Measurements from ENCODE around the gene TP73.

Gene TP73

DNA sequence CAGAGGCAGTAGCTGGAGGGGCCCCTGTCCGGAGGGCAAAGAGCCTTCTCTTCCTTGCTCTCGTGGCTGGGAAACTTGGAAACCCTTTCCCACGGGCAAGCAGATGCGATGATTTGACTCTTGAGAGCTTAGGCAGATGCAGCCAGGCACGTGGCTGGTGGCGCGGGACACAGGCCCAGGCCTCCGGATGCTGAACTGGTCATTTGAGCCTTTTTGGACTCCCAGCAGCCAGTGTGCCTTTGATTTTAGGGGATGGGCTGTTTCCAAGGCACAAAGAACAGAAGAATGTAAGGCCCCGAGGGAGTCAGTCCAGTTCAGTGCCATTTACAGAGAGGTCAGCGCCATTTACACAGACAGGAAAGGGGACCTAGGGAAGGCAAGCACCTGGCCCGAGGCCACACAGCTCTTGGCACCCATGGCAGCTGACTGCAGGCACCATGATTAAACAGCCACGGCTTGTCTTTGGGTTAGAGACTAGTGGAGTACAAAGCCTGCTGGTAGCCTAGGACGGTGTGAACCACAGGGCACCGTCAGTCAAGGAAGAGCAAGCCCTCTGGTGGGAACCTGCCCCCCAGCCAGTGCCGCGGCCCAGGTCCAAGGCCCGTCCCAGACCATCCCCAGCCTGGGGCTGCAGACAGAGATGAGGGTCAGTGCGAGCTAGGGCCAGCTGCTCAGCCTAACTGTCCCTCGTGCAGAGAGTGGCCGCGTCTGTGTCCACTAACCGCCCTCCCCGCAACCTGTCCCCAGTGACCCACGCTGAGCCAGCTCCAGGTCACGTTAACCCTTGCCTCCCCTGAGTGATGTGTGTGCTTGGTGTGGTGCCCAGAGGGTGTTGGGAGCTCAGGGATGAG lies 79.5 kb downstream of the TP73 start:
- no peak for DNase-seq

DNA sequence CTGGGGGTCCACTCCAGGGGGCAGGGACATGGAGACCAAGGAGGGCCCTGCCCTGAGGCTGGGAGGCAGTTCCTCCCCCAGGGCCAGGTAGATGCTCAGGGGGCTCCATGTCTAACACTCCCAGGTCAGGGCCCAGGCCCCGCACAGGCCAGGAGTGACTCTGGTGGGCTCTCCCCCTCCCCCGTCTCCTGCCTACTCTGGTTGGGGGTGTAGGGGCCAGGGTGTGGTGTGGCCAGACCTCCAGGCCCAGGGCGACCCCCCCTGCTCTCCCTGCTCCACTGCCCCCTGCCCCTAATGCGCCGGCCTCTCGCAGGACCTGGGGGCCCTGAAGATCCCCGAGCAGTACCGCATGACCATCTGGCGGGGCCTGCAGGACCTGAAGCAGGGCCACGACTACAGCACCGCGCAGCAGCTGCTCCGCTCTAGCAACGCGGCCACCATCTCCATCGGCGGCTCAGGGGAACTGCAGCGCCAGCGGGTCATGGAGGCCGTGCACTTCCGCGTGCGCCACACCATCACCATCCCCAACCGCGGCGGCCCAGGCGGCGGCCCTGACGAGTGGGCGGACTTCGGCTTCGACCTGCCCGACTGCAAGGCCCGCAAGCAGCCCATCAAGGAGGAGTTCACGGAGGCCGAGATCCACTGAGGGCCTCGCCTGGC lies 80.2 kb downstream of the TP73 start:
- no peak for DNase-seq

DNA sequence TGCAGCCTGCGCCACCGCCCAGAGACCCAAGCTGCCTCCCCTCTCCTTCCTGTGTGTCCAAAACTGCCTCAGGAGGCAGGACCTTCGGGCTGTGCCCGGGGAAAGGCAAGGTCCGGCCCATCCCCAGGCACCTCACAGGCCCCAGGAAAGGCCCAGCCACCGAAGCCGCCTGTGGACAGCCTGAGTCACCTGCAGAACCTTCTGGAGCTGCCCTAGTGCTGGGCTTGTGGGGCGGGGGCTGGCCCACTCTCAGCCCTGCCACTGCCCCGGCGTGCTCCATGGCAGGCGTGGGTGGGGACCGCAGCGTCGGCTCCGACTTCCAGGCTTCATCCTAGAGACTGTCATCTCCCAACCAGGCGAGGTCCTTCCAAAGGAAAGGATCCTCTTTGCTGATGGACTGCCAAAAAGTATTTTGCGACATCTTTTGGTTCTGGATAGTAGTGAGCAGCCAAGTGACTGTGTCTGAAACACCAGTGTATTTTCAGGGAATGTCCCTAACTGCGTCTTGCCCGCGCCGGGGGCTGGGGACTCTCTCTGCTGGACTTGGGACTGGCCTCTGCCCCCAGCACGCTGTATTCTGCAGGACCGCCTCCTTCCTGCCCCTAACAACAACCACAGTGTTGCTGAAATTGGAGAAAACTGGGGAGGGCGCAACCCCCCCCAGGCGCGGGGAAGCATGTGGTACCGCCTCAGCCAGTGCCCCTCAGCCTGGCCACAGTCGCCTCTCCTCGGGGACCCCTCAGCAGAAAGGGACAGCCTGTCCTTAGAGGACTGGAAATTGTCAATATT lies 81.0 kb downstream of the TP73 start:
- DNase-seq: no peak

DNA sequence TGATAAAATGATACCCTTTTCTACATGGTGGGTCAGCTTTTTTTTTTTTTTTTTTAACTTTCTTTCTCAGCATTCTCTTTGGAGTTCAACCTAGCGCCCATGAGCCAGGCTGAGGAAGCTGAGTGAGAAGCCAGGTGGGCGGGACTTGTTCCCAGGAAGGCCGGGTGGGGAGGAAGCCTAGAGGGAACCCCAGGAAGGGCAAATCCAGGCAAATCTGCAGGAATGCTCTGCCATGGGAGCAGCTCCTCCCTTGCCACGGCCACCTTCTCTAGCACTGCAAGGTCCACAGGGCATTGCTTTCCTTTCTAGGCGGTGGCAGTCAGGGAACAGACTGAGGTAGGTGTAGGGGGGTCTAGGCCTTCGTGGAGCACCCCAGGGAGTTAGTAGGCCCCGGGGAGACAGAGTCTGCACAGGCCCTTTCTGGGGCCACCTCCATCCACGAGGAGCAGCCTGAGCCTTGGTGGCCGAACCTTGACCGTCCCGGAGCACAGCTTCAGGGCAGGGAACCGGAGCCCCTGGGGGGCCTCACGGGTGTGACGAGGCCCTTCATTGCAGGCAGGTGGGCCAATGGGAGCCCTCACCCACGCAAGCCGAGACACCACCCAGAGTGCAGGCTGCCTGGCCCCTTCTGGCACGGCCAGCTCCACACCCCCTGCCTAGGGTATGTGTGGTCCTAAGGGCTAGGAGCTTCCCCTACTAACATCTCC lies 81.7 kb downstream of the TP73 start:
- DNase-seq: no peak

DNA sequence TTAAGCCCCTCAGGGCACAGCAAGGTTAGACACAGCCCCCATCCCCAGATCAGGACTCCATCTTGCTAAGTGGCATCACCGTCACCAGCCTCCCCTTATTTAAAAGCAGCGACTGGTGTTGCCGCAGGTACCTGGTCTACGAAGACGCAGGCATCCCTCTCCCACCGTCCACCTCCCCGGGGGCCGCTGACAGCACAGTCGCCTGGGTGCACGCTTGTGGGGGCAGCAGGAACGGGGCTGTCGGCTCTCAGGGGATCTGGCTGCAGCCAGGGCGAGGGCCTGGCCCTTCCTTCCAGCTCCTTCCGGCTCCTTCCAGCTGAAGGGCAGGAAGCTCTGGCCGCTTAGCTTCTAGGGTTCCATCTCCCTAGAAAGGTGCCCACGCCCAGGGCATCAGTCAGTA lies 82.3 kb downstream of the TP73 start:
- no peak for DNase-seq

DNA sequence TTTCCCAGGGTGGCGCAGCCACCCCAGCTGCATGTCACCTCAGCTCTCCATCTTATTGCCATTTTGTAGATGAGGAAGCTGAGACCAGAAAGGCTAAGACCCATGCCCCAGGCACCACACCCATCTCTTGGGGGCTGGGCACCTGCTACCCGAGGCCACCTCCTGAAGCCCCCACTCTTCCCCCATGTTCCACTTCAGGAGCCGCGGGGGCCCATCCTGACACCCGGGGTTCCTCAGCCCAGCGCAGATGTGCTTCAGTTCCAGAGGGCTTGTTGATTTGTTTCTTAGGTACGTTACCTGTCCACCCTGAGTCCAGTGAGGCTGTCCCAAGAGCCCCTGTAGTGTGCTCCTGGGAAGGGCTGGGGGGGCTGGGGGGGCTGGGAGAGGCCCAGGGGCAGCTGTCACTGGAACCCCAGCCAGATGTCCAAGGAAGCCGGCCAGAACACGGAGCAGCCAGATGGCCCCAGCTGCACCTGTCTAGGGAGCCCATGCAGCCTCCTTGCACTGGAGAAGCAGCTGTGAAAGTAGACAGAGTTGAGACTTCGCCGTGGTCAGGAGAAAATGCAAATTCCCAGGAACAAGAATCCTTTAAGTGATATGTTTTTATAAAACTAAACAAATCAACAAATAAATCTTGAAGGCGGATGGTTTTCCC lies 82.8 kb downstream of the TP73 start:
- DNase-seq: no peak

DNA sequence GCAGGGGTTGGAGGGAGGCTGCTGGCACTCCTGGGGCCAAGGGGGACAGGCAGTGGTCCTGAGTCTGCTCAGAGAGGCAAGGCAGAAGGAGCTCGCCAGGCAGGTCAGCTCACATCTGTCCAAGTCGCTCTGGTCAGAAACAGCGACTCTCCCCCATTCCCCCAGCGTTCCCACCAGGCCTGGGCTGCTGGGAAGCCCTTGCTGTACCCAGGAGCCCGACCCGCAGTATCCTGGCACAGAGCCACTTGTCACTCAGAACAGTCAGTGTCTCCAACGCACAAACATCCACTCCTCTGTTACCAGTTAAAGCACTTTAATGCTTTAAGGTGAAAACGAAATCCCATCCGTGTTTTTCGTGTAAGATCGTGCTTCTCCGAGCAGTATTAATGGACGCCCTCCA lies 83.4 kb downstream of the TP73 start:
- DNase-seq: no peak

DNA sequence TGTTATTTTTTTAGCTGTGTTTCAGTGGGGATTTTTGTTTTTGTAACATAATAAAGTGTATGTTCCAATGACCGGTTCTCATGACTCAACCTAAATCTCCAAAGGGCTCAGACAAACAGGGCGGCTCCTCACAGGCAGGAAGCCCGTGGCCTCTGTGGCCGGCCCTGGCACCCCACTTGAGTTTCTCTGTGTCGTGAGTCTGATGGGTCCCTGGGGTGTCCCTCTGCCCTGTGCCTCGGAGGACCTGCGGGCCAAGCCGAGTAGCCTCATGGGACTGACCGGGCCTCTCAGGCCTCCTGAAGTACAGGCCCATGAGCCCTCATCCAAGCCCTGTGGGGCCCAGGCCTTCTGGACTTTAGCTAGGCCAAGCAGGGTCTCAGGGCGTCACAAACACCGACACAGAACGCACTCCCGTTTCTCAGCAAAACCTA lies 83.8 kb downstream of the TP73 start:
- DNase-seq: no peak

DNA sequence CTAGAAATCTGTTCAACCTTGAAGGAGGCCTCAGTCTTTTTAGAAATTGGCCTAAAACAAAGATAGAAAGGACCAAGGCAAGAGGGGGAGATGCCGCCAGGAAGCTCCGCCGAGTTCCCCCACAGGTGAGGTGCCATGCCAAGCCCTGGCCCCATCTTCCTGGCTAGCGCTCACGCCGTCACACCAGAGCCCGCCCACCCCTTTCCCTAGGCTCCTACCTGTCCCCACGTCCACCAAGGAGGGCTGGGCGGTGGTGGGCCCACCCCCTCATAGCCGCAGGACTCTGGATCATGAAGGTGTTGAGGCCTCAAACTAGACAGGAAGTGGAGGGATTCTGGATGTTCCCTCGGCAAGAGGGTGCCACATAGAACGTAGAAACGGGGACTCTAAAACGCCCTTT lies 84.4 kb downstream of the TP73 start:
- no peak for DNase-seq

DNA sequence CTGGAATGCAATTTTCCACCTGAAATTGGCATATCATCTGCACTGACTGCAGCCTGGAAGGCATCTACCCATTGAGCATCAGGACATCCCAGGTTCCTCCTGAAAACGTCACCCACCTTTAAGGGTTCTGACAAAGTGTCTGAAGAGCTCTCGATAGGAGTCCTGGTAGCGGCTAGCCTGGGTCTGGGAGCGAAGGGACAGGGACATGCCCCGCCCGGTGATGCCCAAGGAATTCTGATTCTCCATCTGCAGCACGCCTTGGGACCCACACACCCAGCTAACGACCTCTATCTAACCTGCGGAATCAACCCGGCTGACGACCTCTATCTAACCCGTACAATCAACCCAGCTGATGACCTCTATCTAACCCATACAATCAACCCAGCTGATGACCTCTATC lies 86.6 kb downstream of the TP73 start:
- no peak for DNase-seq

DNA sequence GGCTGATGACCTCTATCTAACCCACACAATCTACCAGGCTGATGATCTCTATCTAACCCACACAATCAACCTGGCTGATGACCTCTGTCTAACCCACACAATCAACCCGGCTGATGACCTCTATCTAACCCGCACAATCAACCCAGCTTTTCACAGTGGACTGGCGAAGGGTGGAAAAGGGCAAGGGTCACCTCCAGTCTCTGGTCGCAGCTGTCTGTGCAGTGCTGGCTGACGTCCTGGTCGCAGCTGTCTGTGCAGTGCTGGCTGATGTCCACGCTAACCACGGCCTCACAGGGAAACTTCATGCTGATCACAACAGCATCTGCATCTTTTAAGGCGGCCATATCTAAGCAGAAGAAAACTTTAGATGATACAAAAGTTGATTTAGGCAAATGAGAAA lies 87.7 kb downstream of the TP73 start:
- DNase-seq: no peak

DNA sequence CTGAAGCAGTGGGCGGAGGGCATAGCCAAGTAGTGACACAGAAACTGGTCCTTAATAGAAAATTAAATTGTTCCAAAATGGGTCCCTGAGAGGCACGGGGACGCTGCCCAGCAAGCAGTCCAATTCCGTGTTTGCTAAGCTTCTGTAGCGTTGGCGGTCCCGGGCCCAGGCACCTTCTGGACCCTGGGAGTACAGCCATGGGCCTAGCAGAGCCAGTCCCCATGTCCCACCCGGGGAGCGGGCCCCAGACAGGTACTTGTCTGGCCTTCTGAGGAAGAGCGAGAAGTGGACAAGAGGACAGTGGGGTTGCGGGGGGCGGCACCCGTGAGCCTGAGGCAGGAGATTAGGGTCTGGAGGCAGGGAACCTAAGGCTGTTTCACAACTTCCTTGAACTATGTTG lies 88.4 kb downstream of the TP73 start:
- DNase-seq: no peak

DNA sequence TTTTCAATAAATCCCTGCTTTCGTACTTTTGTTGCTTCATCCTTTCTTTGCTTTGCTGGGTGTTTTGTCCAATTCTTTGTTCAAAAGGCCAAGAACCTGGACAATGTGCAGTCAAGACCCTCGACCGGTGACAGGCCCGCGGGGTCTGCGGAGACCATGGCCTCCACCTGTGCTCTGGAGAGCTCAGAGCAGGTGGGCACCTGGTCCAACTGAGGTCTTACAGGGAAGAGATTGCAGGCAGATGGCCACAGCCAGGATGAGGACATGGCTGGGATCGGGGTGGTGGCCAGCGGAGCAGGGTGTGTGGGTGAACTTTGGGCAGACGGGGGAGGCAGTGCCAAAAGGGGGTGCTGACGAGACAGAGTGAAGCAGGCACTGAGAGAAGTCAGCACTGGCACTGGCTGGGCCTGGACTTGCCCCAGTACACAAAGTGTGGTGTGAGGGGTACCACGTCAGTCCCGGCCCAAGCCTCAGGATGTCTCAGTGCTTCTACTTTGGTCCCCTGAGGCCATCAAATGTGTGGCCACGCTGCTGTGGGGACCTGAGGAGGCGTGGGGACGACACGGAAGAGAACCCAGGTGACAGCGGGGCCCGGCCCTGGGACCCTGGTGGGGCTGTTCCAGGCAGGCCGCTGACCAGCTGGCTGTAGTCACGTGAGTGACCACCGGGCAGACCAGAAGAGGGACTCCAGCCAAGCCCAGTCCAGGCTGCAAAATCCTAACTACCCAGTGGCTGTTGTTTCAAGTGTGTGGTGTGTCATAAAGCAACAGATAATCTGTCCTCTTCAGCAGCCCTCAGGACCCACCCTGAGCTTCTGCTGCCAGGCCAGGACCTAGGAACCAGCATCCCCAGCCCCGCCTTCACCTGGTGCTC lies 89.5 kb downstream of the TP73 start:
- no peak for DNase-seq

DNA sequence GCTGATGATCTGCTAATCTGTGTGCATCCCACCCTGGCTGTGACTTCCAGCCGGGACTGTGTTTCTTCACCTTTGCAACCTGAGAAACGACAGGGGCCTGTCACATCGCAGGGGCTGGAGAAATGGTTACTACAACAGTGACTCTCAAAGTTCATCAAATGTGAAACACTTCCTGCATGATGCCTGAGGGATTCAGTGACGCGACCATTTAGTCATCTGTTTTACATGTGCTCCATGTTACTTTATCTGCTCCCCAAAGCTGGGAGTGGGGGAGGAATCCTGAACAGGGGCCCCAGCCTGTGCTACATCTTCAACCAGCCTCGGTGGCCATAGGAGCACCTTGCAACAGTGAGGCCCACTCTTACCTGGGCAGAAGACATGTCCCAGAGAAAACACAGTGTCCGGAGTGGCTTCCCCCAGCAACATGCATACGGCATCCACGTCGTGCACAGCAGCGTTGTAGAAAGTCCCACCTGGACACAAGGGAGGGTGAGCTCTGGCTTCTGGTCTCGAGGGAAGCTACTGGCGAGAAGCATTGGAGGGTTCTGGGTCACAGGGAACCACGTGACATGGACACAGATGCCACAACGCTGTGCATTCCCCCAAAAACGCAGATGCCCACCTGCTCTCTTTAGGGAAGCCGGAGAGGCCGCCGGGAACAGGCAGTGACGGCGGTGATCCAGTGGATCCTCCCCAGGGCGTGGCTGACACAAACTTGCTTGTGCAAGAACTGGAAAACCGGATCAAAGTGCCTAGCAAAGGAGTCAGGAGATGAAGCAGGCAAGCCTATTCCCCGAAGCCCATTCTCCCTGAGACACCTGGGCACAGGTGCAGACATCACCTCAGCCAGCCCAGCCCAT lies 90.4 kb downstream of the TP73 start:
- no peak for DNase-seq

DNA sequence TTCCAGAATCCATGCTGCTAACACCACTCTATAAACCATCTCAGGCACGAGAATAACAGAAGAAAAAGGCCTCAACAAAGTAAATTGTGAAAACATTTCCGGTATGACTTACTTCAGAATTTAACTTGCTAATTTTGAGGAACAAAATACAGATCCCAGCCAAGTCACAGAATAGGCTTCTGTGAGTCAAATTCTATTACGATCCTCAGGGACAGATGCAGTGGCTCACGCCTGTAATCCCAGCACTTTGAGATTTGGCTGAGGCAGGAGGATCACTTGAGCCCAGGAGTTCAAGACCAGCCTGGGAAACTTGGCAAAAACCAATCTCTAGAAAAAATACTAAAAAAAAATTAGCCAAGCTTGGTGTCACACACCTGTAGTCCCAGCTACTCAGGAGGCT lies 91.1 kb downstream of the TP73 start:
- DNase-seq: no peak

DNA sequence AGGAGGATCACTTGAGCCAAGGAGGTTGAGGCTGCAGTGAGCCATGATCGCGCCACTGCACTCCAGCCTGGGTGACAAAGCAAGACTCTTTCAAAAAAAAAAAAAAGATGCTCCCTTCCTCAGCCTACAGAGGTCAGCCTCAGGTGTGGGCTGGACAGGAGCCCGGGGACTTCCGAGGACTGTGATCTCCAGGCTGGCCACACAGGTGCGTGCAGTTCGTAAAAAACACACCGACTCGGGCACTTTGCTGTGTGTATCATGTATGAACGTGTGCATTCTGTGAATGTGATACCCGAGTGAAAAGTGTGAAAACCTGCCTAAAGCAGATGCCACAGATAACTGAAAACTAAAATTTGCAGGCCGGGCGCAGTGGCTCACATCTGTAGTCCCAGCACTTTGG lies 91.5 kb downstream of the TP73 start:
- DNase-seq: no peak

DNA sequence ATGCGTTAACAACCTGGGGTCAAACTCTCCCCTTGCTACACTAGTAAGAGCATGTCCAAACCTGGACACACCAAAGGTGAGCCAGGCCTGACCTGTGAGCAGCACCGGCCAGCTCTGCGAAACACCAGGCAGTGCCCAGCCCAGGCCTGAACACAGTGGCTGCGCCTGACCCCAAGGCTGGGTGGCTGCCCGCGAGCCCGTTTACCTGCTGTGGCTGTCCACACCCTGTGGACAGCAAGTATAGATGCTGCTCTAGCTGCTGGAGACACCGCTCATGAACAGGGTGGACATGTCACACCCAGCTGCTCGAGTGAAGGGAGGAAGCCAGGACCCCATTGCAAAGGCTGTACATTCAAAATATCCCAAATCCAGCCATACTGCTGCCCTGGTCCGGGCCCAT lies 92.3 kb downstream of the TP73 start:
- no peak for DNase-seq

DNA sequence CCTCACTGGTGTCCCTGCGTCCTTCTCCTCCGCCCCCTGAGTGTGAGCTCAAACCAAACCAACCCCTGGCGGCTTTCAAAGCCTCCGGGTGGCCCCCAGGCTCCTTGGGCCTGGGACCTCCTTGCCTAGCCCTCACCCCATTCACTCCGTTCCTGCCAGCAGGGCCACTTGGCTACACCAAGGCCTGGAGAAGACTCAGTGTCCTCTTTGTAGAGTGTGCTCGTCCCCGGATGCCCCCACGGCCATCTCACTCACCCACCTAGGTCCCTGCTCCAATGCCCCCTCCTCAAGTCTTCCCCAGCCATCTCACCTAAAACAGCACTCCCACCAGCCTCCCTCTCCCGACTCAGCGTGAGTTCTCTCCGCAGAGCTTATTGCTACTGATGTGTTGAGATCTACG lies 92.8 kb downstream of the TP73 start:
- DNase-seq: no peak

DNA sequence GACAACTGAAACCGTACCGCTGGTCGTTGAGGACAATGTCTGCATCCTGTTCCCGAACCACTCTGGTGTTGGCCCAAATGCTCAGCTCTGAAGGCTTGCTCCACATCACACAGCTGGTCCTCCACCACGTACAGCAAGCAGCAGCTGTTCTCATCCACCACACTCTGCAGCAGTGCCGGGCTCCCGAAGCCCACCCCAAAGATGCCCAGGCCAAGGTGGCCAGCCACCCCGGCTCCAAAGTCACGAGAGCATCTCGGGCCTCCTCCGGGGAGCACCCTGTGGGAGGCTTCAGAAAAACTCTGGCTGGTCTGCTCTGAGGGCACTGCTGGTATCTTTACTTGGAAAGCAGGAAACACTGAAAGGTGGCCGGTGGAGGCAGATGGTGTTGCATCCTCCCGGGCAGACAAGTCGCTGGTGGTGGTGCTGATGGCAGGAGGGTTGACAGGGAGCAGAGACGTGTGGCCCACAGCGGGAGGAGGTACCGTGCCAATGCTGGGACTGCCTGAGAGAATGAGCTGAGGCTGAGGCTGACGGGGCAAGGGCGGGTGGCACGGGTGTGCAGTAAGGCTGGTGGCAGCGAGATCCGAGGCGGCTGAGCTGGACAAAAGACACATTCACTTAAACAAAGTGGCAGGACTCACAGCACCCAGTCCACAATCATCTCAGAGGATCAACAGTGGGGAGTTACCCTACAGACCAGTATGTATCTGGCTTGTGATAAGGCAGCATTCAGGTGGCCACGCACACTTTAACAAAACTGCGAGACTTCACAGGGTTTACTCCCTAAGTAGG lies 93.5 kb downstream of the TP73 start:
- DNase-seq: no peak

DNA sequence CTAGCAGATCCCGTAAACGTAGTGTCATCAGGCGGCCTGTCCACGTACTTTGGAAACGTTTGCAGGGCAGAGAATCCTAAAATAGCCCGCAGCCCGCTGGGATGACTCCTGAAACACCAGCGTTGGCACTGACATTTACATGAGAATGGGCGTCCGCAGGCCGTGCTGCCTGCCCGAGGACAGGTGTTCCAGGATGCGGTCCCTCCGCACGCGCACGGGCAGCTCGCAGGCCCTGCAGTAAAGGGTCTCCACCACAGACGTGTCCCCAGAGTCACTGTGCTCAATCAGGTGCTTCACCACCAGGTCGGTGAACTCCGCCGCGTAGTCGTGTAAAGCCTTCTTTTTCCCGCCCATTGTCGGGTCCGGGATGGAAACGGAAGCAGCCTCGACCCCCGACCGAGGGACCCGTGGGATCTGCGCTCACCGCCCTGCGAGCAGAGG lies 94.1 kb downstream of the TP73 start:
- no peak for DNase-seq
